SK-N-SH (cell line): ENCODE results near the gene AACS. TPM values are rescaled to one million over a fixed set of nuclear protein-coding genes. Genes with fewer than 3 reads are reported as not detected.

Source experiments
- CTCF ChIA-PET: fragments of 300-600, 350-600 bp; formaldehyde crosslinking; extraction: SDS; loops from one replicate; lab custom pipeline; 2021; lab: Yijun Ruan, JAX
- POLR2A ChIA-PET: fragments of 350-600 bp; sonication (Branson Sonifier 250); formaldehyde crosslinking; extraction: SDS; loops from one replicate; lab custom pipeline; 2020; ENCODE audit warnings: antibody characterized with exemption, inconsistent platforms; lab: Yijun Ruan, JAX
- DNase-seq: peaks from one replicate; pipeline ENCODE4 v3.0.0; 2012
- H2AFZ ChIP-seq: fragments of 200-600 bp; sonication (generic); 2 replicates; pipeline ENCODE4 v1.8.1; 2016; ENCODE audit warnings: antibody characterized with exemption, mild to moderate bottlenecking, low read depth
- H3F3A ChIP-seq: fragments of 200-600 bp; sonication (generic); replicated peaks from 2 replicates; pipeline ENCODE3; 2016; ENCODE audit warnings: antibody characterized with exemption, mild to moderate bottlenecking; ENCODE audit not compliant: insufficient read depth
- H3K27ac ChIP-seq, 2 experiments: fragments of 200-500 bp in 1 of 2; fragments of 200-600 bp in 1 of 2; sonication (Bioruptor generic) in 1 of 2; sonication (generic), shearing (Covaris generic) in 1 of 2; 2 replicates each; pipeline versions ENCODE4 v1.5.1 to v1.6.1; 2014 to 2016; ENCODE audit warnings: low read depth in 2 of 2, inconsistent platforms in 1 of 2, low read length in 1 of 2, mild to moderate bottlenecking in 1 of 2, mixed read lengths in 1 of 2
- H3K27me3 ChIP-seq: fragments of 200-600 bp; sonication (generic), shearing (Covaris generic); 2 replicates; pipeline ENCODE4 v1.6.1; 2016; ENCODE audit warnings: mixed run types; ENCODE audit not compliant: insufficient read depth
- H3K36me3 ChIP-seq, 2 experiments: fragments of 200-500 bp in 1 of 2; fragments of 200-600 bp in 1 of 2; sonication (Bioruptor generic) in 1 of 2; sonication (generic) in 1 of 2; replicated peaks in 1 of 2; 2 replicates each; pipeline versions ENCODE3 to v1.5.1; 2014 to 2016; ENCODE audit warnings: low read length in 1 of 2, mild to moderate bottlenecking in 1 of 2; ENCODE audit not compliant: insufficient read depth in 2 of 2, control insufficient read depth in 1 of 2
- H3K4me1 ChIP-seq, 2 experiments: fragments of 200-500 bp in 1 of 2; fragments of 200-600 bp in 1 of 2; sonication (Bioruptor generic) in 1 of 2; sonication (generic), shearing (Covaris generic) in 1 of 2; 2 replicates each; pipeline versions ENCODE4 v1.5.1 to v1.6.1; 2014 to 2016; ENCODE audit warnings: low read depth in 1 of 2, low read length in 1 of 2, mixed run types in 1 of 2; ENCODE audit not compliant: insufficient read depth in 2 of 2, control insufficient read depth in 1 of 2
- H3K4me2 ChIP-seq: fragments of 200-600 bp; sonication (generic), shearing (Covaris generic); 2 replicates; pipeline ENCODE4 v1.6.1; 2017; ENCODE audit warnings: mixed run types
- H3K4me3 ChIP-seq, 2 experiments: fragments of 200-500 bp in 1 of 2; fragments of 200-600 bp in 1 of 2; sonication (Bioruptor generic) in 1 of 2; sonication (generic), shearing (Covaris generic) in 1 of 2; 2 replicates each; pipeline versions ENCODE4 v1.5.1 to v1.8.1; 2014 to 2016; ENCODE audit warnings: low read depth in 2 of 2, inconsistent platforms in 1 of 2, low read length in 1 of 2, mild to moderate bottlenecking in 1 of 2, mixed read lengths in 1 of 2, moderate library complexity in 1 of 2
- H3K79me2 ChIP-seq: fragments of 200-600 bp; sonication (generic); 2 replicates; pipeline ENCODE4 v1.8.1; 2017; ENCODE audit warnings: mild to moderate bottlenecking; ENCODE audit not compliant: insufficient read depth
- H3K9ac ChIP-seq: fragments of 200-600 bp; sonication (generic); 2 replicates; pipeline ENCODE4 v1.6.1; 2017; ENCODE audit warnings: mixed run types
- H3K9me2 ChIP-seq: fragments of 200-600 bp; sonication (generic); 2 replicates; pipeline ENCODE4 v1.6.1; 2017; ENCODE audit warnings: mixed run types
- H3K9me3 ChIP-seq: fragments of 200-600 bp; sonication (generic); 2 replicates; pipeline ENCODE4 v1.6.1; 2017; ENCODE audit warnings: mixed run types, mild to moderate bottlenecking, moderate library complexity
- H4K20me1 ChIP-seq: fragments of 200-600 bp; sonication (generic); 2 replicates; pipeline ENCODE4 v1.6.1; 2017; ENCODE audit warnings: mild to moderate bottlenecking, mixed run types; ENCODE audit not compliant: insufficient read depth
- CTCF ChIP-seq: fragments of 200-600 bp; sonication (generic); IDR thresholded peaks from 2 replicates; pipeline ENCODE4 v1.6.1; 2017; ENCODE audit warnings: antibody characterized with exemption, mild to moderate bottlenecking, moderate library complexity
- FOSL2 ChIP-seq: IDR thresholded peaks from 2 replicates; pipeline ENCODE4 v1.4.0; 2012; ENCODE audit warnings: low read depth, mild to moderate bottlenecking, moderate library complexity, borderline replicate concordance
- GATA2 ChIP-seq: sonication (generic); formaldehyde crosslinking; IDR thresholded peaks from 2 replicates; pipeline ENCODE4 v1.5.0; 2020; ENCODE audit warnings: mild to moderate bottlenecking, missing genetic modification reagents
- POLR2AphosphoS5 ChIP-seq: IDR thresholded peaks from 2 replicates; pipeline ENCODE4 v1.6.1; 2012; ENCODE audit warnings: low read depth, low read length
- RAD21 ChIP-seq: IDR thresholded peaks from 2 replicates; pipeline ENCODE4 v1.6.1; 2012; ENCODE audit warnings: mild to moderate bottlenecking, low read length
- RXRA ChIP-seq: IDR thresholded peaks from 2 replicates; pipeline ENCODE4 v1.4.0; 2012; ENCODE audit warnings: low read depth, mild to moderate bottlenecking, borderline replicate concordance
- SMC3 ChIP-seq: IDR thresholded peaks from 2 replicates; pipeline ENCODE4 v1.6.1; 2012; ENCODE audit warnings: low read depth, low read length, improper control_type of control experiment
- TEAD4 ChIP-seq: IDR thresholded peaks from 2 replicates; pipeline ENCODE4 v1.4.0; 2012; ENCODE audit warnings: mild to moderate bottlenecking, borderline replicate concordance; ENCODE audit not compliant: insufficient read depth
- YY1 ChIP-seq: IDR thresholded peaks from 2 replicates; pipeline ENCODE4 v1.4.0; 2012; ENCODE audit warnings: low read depth, mild to moderate bottlenecking
- WGBS: methylation state at CpG from one replicate; pipeline ENCODE4 v1.1.6; 2017; ENCODE audit warnings: low lambda C conversion rate; 5-methylcytosine and 5-hydroxymethylcytosine counted together
- polyA plus RNA-seq, 3 experiments: library from polyadenylated mRNA; depleted of rRNA; stranded (reverse); fragments of >200 nt; gene quantifications; 2 replicates each; pipeline ENCODE4 v1.2.3, GENCODE V29; 2012
- TF ChIP-seq, protein P1 (sequence below): IDR thresholded peaks from 2 replicates; pipeline ENCODE4 v1.4.0; 2012; ENCODE audit warnings: low read depth, borderline replicate concordance
- TF ChIP-seq, protein P2 (sequence below): IDR thresholded peaks from 2 replicates; pipeline ENCODE4 v1.4.0; 2012; ENCODE audit warnings: low read depth

AACS gene
- polyA plus RNA-seq, 1 of the 3 experiments (the other 2 are of a cell fraction): 17.3 TPM

DNA sequence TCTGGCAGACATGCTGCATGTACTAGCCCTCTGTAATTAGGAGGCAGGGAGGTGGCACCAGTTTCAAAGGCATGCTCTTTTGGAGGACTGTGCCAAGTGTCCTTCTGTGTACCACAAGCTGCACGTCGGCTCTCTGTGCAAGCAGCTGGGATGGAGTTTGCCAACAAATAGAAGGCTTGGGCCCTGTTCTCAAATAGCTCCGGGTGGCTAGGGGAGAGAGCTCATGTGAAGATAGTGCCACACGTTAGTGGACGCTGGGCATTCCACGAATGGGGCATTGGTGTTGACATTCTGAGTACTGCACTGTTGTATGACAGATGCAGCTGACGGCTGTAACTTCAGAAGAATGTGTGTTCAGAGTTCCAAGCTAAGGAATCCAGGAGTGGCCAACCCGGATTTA lies 4.4 kb downstream of the AACS start:
- Histone ChIP-seq H3K9ac (no peak overlapping the region), H3K4me1 (peaks cover 0 to 13% of the 10 kb centered on the region in 2 experiments; a peak in 1 of 4 replicates), H2AFZ (no peak overlapping the region), H3K27ac (no peak overlapping the region), H3K9me2 (no peaks in the 10 kb centered on the region), H3F3A (no peaks in the 10 kb centered on the region), H3K27me3 (no peaks in the 10 kb centered on the region), H3K9me3 (no peaks in the 10 kb centered on the region), H3K4me3 (no peak overlapping the region), H3K4me2 (no peak overlapping the region), H4K20me1 (no peaks in the 10 kb centered on the region), H3K36me3 (peaks cover 0 to 4% of the 10 kb centered on the region in 2 experiments), H3K79me2 (peaks cover 10% of the 10 kb centered on the region)
- DNase-seq: no peak
- POLR2A ChIA-PET: interaction anchor here (1.5 kb wide), 1 partner anchor 20 kb away, joined by 4 read pairs; no protein-coding TSS in a partner anchor
- 87% methylated on average over 6 of the region's 8 CpGs for WGBS
- CTCF ChIA-PET: interaction anchor here (1.0 to 2.0 kb wide), 6 partner anchors 10 to 164 kb away, joined by 3 to 8 read pairs (median 3); no protein-coding TSS in a partner anchor
- TF ChIP-seq TEAD4 (no peak), RXRA (no peak)
- TF ChIP-seq, protein P1, sequence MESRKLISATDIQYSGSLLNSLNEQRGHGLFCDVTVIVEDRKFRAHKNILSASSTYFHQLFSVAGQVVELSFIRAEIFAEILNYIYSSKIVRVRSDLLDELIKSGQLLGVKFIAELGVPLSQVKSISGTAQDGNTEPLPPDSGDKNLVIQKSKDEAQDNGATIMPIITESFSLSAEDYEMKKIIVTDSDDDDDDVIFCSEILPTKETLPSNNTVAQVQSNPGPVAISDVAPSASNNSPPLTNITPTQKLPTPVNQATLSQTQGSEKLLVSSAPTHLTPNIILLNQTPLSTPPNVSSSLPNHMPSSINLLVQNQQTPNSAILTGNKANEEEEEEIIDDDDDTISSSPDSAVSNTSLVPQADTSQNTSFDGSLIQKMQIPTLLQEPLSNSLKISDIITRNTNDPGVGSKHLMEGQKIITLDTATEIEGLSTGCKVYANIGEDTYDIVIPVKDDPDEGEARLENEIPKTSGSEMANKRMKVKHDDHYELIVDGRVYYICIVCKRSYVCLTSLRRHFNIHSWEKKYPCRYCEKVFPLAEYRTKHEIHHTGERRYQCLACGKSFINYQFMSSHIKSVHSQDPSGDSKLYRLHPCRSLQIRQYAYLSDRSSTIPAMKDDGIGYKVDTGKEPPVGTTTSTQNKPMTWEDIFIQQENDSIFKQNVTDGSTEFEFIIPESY: no peak

- CTCF ChIA-PET: interaction anchor here (0.7 to 2.0 kb wide), 7 partner anchors 10 to 164 kb away, joined by 3 to 8 read pairs (median 3); no protein-coding TSS in a partner anchor
- no peak overlapping the region for H3K4me2 ChIP-seq
- DNase-seq: peak; percentile 52
- peaks cover 0 to 4% of the 10 kb centered on the region in 2 experiments for H3K36me3 ChIP-seq
- no peak overlapping the region for H3K9ac ChIP-seq
- peaks cover 0 to 13% of the 10 kb centered on the region in 2 experiments; a peak in 1 of 4 replicates for H3K4me1 ChIP-seq
- H4K20me1 ChIP-seq: no peaks in the 10 kb centered on the region
- peaks cover 10% of the 10 kb centered on the region for H3K79me2 ChIP-seq
- no peaks in the 10 kb centered on the region for H3F3A ChIP-seq
- no peak overlapping the region for H2AFZ ChIP-seq
- H3K9me2 ChIP-seq: no peaks in the 10 kb centered on the region
- H3K27ac ChIP-seq: no peak overlapping the region
- no peaks in the 10 kb centered on the region for H3K27me3 ChIP-seq
- POLR2A ChIA-PET: interaction anchor here (1.5 kb wide), 1 partner anchor 21 kb away, joined by 4 read pairs; no protein-coding TSS in a partner anchor
- 92% methylated on average over 6 of the region's 6 CpGs for WGBS
- H3K9me3 ChIP-seq: no peaks in the 10 kb centered on the region
- TF ChIP-seq RAD21 (peak; percentile 68), SMC3 (peak; percentile 15; the same call in 1 of the 2 replicates), GATA2 (no peak)
- TF ChIP-seq, all 33 proteins: peak for 2
- no peak overlapping the region for H3K4me3 ChIP-seq
Measured at GRCh38 chr12:125070112-125070511, 4.9 kb downstream of the AACS start.

DNA sequence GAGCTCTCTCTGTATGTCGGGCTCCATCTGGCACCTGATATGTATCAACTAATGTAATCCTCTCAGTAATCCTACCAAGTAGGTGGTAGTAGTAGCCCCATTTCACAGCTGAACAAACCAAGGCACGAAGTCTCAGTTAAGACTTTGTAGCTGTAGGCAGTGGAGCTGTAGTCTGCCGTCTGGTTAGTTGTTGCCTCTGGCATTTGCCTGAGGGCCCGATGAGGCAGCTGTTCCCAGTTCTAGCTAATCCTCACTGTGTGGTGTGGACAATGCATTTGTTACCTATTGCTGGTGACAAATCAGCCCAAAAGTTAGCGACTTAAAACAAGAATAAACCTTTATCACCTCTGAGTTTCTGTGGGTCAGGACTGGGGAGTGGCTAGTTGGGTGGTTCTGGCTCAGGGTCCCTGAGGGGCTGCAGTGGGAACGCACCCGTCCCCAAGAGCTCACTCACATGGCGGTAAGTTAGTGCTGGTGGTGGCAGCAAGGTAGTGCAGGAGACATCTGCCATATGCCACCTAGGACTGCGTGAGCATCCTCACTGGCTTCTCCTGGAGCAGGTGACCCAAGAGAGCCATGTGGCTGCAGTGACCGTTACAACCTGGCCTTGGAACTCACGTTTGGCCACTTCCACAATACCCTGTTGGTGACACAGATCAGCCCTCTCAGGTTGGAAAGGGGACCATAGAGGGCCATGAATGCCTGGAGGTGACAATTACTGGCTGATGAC lies 5.6 kb downstream of the AACS start:
- no peaks in the 10 kb centered on the region for H3K9me3 ChIP-seq
- peaks cover 0 to 4% of the 10 kb centered on the region in 2 experiments for H3K36me3 ChIP-seq
- H3K27me3 ChIP-seq: no peaks in the 10 kb centered on the region
- DNase-seq: no peak
- H3K4me1 ChIP-seq: peaks cover 0 to 12% of the 10 kb centered on the region in 2 experiments; a peak in 1 of 4 replicates
- ChIA-PET POLR2A (interaction anchor here (1.5 kb wide), 1 partner anchor 22 kb away, joined by 4 read pairs; no protein-coding TSS in a partner anchor), CTCF (interaction anchor here (0.7 to 2.0 kb wide), 5 partner anchors 9 to 131 kb away, joined by 3 to 8 read pairs (median 3); no protein-coding TSS in a partner anchor)
- no peak overlapping the region for H2AFZ ChIP-seq
- H3K27ac ChIP-seq: no peak overlapping the region
- no peaks in the 10 kb centered on the region for H3K9me2 ChIP-seq
- no peak overlapping the region for H3K4me2 ChIP-seq
- TF ChIP-seq FOSL2 (no peak), POLR2AphosphoS5 (no peak), GATA2 (no peak), YY1 (no peak), CTCF (no peak)
- TF ChIP-seq, protein P1: no peak
- TF ChIP-seq, protein P2, sequence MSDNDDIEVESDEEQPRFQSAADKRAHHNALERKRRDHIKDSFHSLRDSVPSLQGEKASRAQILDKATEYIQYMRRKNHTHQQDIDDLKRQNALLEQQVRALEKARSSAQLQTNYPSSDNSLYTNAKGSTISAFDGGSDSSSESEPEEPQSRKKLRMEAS: no peak
- no peak overlapping the region for H3K4me3 ChIP-seq
- WGBS: 90% methylated on average over 11 of the region's 11 CpGs
- no peaks in the 10 kb centered on the region for H4K20me1 ChIP-seq
- no peak overlapping the region for H3K9ac ChIP-seq
- H3F3A ChIP-seq: no peaks in the 10 kb centered on the region
- peaks cover 7% of the 10 kb centered on the region for H3K79me2 ChIP-seq
